SK-N-SH (cell line): ENCODE measurements around the gene DCDC2.

Experiments
- RAD21 ChIP-seq: IDR thresholded peaks from 2 replicates; pipeline ENCODE4 v1.6.1; 2012; ENCODE audit warnings: mild to moderate bottlenecking, low read length
- YY1 ChIP-seq: IDR thresholded peaks from 2 replicates; pipeline ENCODE4 v1.4.0; 2012; ENCODE audit warnings: low read depth, mild to moderate bottlenecking
- TF ChIP-seq, protein P1 (sequence below): IDR thresholded peaks from 2 replicates; pipeline ENCODE4 v1.4.0; 2012; ENCODE audit warnings: low read depth

DNA sequence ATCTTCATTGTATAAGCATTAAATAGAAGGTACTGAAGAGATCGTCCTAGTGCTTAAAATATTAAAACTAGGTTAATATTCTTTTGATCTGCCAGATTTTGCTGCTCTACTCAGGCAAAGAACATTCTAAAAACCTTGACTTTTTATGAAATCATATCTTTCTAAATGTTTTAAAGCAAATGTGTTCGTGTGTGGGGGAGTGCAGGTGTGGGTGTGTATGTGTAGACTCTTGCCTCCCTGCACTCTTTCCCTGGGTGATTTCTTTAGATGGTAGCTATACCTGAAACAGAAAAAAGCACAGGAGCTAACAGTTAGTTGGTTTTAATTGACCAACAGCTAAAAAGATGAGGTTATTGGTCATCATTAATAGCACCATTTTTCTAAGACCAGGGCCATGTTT lies 226.1 kb downstream of the DCDC2 start:
- no peak for TF ChIP-seq YY1
- TF ChIP-seq RAD21 = no peak
- TF ChIP-seq, protein P1, sequence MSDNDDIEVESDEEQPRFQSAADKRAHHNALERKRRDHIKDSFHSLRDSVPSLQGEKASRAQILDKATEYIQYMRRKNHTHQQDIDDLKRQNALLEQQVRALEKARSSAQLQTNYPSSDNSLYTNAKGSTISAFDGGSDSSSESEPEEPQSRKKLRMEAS = no peak
